GM18519 (cell line): ENCODE measurements around the gene RAX2.

ENCODE experiments used
- ATAC-seq: cut with Tn5 transposase; IDR thresholded peaks from one replicate; pipeline ENCODE4 v1.9.1; 2021; ENCODE audit warnings: mild to moderate bottlenecking, moderate library complexity; ENCODE audit not compliant: unreplicated experiment, low FRiP score

The RAX2 gene

GRCh38 chr19:3803114-3803888 lies 31.3 kb upstream of the RAX2 start:
- ATAC-seq, result no peak

- ATAC-seq, result no peak
Observed at GRCh38 chr19:3801412-3802096, 29.5 kb upstream of the RAX2 start.

- ATAC-seq, result no peak
Observed at GRCh38 chr19:3800996-3801395, 29.0 kb upstream of the RAX2 start.

GRCh38 chr19:3798137-3798536 lies 26.1 kb upstream of the RAX2 start:
- ATAC-seq, result no peak

GRCh38 chr19:3796358-3796757 lies 24.3 kb upstream of the RAX2 start:
- ATAC-seq, result no peak

- ATAC-seq, result no peak
Observed at GRCh38 chr19:3793799-3794198, 21.8 kb upstream of the RAX2 start.

- no peak for ATAC-seq
Observed at GRCh38 chr19:3792114-3792513, 20.1 kb upstream of the RAX2 start.

- ATAC-seq, result no peak
Observed at GRCh38 chr19:3790941-3791340, 18.9 kb upstream of the RAX2 start.

GRCh38 chr19:3790209-3790734 lies 18.2 kb upstream of the RAX2 start:
- no peak for ATAC-seq

GRCh38 chr19:3788996-3789778 lies 17.2 kb upstream of the RAX2 start:
- no peak for ATAC-seq

- no peak for ATAC-seq
Observed at GRCh38 chr19:3785938-3786824, 14.2 kb upstream of the RAX2 start, which contains the start of gene MATK. Gene MATK (minus strand): TSS chr19:3786381. CDS start chr19:3785135, 1,246 bp downstream.

GRCh38 chr19:3785451-3785937 lies 13.5 kb upstream of the RAX2 start:
- ATAC-seq, result no peak

- ATAC-seq, result no peak
Observed at GRCh38 chr19:3784607-3785450, 12.8 kb upstream of the RAX2 start.

GRCh38 chr19:3783660-3784584 lies 11.9 kb upstream of the RAX2 start:
- no peak for ATAC-seq

- ATAC-seq, result no peak
Observed at GRCh38 chr19:3782903-3783302, 10.9 kb upstream of the RAX2 start.

- no peak for ATAC-seq
Observed at GRCh38 chr19:3782330-3782729, 10.3 kb upstream of the RAX2 start.

- no peak for ATAC-seq
Observed at GRCh38 chr19:3781603-3782002, 9.6 kb upstream of the RAX2 start.

- no peak for ATAC-seq
Observed at GRCh38 chr19:3780786-3781304, 8.8 kb upstream of the RAX2 start.
